ENCODE results near the gene BRIX1.
A peak's percentile ranks its signal among the peaks of the same experiment; 100 is the strongest.

DNA sequence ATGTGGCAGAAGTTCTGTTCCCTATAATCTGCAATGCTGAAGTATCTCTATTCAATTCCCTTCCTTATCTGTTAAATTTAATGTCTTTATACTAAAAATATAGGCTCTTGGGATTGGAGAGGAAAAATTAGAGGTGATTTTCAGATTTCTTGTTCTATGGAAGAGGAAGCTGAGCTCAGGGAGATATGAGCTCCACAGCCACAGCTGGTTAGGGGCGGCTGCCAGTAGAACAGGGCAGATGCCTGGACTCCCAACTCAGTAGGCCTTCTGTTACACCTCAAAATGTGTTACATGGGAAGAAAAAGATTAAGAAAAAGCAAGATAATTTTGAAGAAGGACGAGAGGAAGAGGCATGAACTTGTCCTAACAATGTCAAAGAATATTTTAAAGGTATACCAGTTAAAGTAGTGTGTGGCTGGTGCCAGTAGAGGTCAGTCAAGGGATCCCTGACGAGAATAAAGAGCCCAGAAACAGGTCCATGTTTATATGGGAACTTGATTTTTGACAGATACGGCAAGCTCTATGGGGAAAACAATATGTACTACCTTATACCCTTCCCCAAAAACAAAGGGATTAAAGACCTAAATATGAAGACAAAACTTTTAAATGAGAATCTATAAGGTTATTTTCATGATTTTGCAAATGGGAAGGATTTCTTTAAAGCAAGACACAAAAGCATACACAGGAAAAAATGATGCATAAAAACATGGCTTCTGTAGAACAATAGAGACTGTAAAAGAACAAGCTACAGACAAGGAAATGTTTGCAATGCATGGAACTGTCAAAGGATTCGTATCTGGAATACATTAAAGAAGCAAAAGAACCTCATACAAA is 42.6 kb downstream of the BRIX1 start:
- TF ChIP-seq, protein P1, sequence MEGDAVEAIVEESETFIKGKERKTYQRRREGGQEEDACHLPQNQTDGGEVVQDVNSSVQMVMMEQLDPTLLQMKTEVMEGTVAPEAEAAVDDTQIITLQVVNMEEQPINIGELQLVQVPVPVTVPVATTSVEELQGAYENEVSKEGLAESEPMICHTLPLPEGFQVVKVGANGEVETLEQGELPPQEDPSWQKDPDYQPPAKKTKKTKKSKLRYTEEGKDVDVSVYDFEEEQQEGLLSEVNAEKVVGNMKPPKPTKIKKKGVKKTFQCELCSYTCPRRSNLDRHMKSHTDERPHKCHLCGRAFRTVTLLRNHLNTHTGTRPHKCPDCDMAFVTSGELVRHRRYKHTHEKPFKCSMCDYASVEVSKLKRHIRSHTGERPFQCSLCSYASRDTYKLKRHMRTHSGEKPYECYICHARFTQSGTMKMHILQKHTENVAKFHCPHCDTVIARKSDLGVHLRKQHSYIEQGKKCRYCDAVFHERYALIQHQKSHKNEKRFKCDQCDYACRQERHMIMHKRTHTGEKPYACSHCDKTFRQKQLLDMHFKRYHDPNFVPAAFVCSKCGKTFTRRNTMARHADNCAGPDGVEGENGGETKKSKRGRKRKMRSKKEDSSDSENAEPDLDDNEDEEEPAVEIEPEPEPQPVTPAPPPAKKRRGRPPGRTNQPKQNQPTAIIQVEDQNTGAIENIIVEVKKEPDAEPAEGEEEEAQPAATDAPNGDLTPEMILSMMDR (IDR thresholded peaks at IDR 0.05), result peak; percentile 48
- no peak for TF ChIP-seq EZH2 (IDR thresholded peaks at IDR 0.05; ENCODE audit: borderline replicate concordance, insufficient read depth, low read depth, low read length, poor library complexity, severe bottlenecking)
